SJCRH30 (cell line): ENCODE data around the gene RASL12. TPM values are rescaled to one million over a fixed set of nuclear protein-coding genes. Genes with fewer than 3 reads are reported as not detected.

Source experiments
- DNase-seq, 2 experiments: peaks; one replicate each; pipeline ENCODE4 v3.0.0-alpha.2; 2015 to 2020
- H3K27ac ChIP-seq: fragments of 250-450 bp; sonication (Bioruptor Pico); 2 replicates; pipeline ENCODE4 v1.5.1; 2020; ENCODE audit warnings: mild to moderate bottlenecking, moderate library complexity
- H3K27me3 ChIP-seq: fragments of 250-450 bp; sonication (Bioruptor Pico); 2 replicates; pipeline ENCODE4 v1.5.1; 2020; ENCODE audit warnings: mild to moderate bottlenecking, moderate library complexity
- H3K36me3 ChIP-seq: fragments of 250-450 bp; sonication (Bioruptor Pico); 2 replicates; pipeline ENCODE4 v1.5.1; 2020; ENCODE audit warnings: mild to moderate bottlenecking, moderate library complexity
- H3K4me1 ChIP-seq: fragments of 250-450 bp; sonication (Bioruptor Pico); 2 replicates; pipeline ENCODE4 v1.5.1; 2020; ENCODE audit warnings: mild to moderate bottlenecking, moderate library complexity
- H3K4me3 ChIP-seq: fragments of 250-450 bp; sonication (Bioruptor Pico); 2 replicates; pipeline ENCODE4 v1.5.1; 2020; ENCODE audit warnings: mild to moderate bottlenecking, moderate library complexity
- H3K9me3 ChIP-seq: fragments of 250-450 bp; sonication (Bioruptor Pico); replicated peaks from 2 replicates; pipeline ENCODE4 v1.5.1; 2020; ENCODE audit warnings: mild to moderate bottlenecking, moderate library complexity
- total RNA-seq: library from RNA; depleted of rRNA; stranded (reverse); fragments of >200 nt; shearing (Covaris generic); gene quantifications from 2 replicates; pipeline ENCODE4 v1.2.3, GENCODE V29; 2014

The RASL12 gene
- total RNA-seq, 1 experiment from 2014 or later, result not detected

- Histone ChIP-seq H3K4me1 (peaks cover 9% of the 10 kb centered on the region), H3K9me3 (no peaks in the 10 kb centered on the region), H3K27me3 (no peaks in the 10 kb centered on the region), H3K27ac (no peak overlapping the region), H3K4me3 (no peak overlapping the region), H3K36me3 (no peaks in the 10 kb centered on the region)
- DNase-seq, result no peak
Measured at GRCh38 chr15:65042776-65043327, 24.9 kb downstream of the RASL12 start.

GRCh38 chr15:65041787-65042186 lies 26.0 kb downstream of the RASL12 start:
- no peaks in the 10 kb centered on the region for H3K9me3 ChIP-seq
- H3K36me3 ChIP-seq, result no peaks in the 10 kb centered on the region
- no peak overlapping the region for H3K27ac ChIP-seq
- peaks cover 9% of the 10 kb centered on the region for H3K4me1 ChIP-seq
- H3K4me3 ChIP-seq, result no peak overlapping the region
- DNase-seq, result no peak
- H3K27me3 ChIP-seq, result no peaks in the 10 kb centered on the region

GRCh38 chr15:65040461-65040860 lies 27.3 kb downstream of the RASL12 start:
- no peak for DNase-seq
- H3K4me1 ChIP-seq, result peaks cover 6% of the 10 kb centered on the region
- no peaks in the 10 kb centered on the region for H3K27me3 ChIP-seq
- H3K36me3 ChIP-seq, result no peaks in the 10 kb centered on the region
- no peak overlapping the region for H3K27ac ChIP-seq
- H3K9me3 ChIP-seq, result no peaks in the 10 kb centered on the region
- no peak overlapping the region for H3K4me3 ChIP-seq

- Histone ChIP-seq H3K27ac (no peak overlapping the region), H3K27me3 (no peaks in the 10 kb centered on the region), H3K4me3 (no peak overlapping the region), H3K4me1 (0 out of 2 replicates have a peak, but pooled peaks cover 3% of the 10 kb centered on the region), H3K9me3 (no peaks in the 10 kb centered on the region), H3K36me3 (no peaks in the 10 kb centered on the region)
- no peak for DNase-seq
Measured at GRCh38 chr15:65038836-65039235, 29.0 kb downstream of the RASL12 start.

DNA sequence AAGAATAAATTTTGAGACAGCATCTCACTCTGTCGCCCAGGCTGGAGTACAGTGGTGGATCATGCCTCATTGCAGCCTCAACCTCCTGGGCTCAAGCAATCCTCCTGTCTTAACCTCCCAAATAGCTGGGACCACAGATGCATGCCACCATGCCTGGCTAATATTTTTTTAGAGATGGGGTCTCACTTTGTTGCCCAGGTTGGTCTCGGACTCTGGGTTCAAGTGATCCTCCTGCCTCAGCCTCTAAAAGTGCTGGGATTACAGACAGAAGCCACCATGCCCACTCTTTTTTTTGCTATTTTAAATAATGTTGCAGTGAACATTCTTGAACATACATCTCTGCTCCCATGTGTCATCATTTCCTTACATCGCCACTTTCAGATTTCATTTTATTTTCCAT lies 29.4 kb downstream of the RASL12 start:
- Histone ChIP-seq H3K27me3 (no peaks in the 10 kb centered on the region), H3K9me3 (no peaks in the 10 kb centered on the region), H3K4me1 (0 out of 2 replicates have a peak, but pooled peaks cover 3% of the 10 kb centered on the region), H3K4me3 (no peak overlapping the region), H3K36me3 (no peaks in the 10 kb centered on the region), H3K27ac (no peak overlapping the region)
- no peak for DNase-seq

GRCh38 chr15:65037309-65037708 lies 30.5 kb downstream of the RASL12 start:
- 0 out of 2 replicates have a peak, but pooled peaks cover 3% of the 10 kb centered on the region for H3K4me1 ChIP-seq
- no peaks in the 10 kb centered on the region for H3K9me3 ChIP-seq
- H3K4me3 ChIP-seq, result no peak overlapping the region
- H3K27ac ChIP-seq, result no peak overlapping the region
- DNase-seq, result no peak
- H3K36me3 ChIP-seq, result no peaks in the 10 kb centered on the region
- H3K27me3 ChIP-seq, result no peaks in the 10 kb centered on the region

DNA sequence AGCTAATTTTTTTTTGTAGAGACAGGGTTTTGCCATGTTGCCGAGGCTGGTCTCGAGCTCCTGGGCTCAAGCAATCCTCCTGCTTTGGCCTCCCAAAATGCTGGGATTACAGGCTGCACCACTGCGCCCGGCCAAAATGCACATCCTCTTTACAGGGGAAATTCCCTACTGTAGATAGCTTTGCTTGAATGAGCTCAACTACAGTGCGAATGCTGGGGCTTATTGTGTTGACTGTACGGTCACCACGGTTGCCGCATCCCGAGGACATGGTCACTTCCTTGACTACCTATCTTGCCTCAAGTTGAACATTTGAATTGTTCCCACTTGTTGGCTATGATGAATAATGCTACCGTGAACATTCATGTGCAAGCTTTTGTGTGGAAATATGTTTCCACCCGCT lies 33.1 kb downstream of the RASL12 start:
- Histone ChIP-seq H3K4me3 (no peak overlapping the region), H3K9me3 (no peaks in the 10 kb centered on the region), H3K4me1 (peaks cover 10% of the 10 kb centered on the region; the same call in 1 of the 2 replicates), H3K27ac (no peak overlapping the region), H3K36me3 (no peaks in the 10 kb centered on the region), H3K27me3 (no peaks in the 10 kb centered on the region)
- no peak for DNase-seq

- Histone ChIP-seq H3K4me3 (peak overlapping the region; percentile 13; the same call in 1 of the 2 replicates), H3K27ac (no peak overlapping the region; the same call in 1 of the 2 replicates), H3K27me3 (no peaks in the 10 kb centered on the region), H3K4me1 (peaks cover 11% of the 10 kb centered on the region; the same call in 1 of the 2 replicates), H3K9me3 (no peaks in the 10 kb centered on the region), H3K36me3 (no peaks in the 10 kb centered on the region)
- peak; percentile 48 to 69 for DNase-seq
Measured at GRCh38 chr15:65033659-65034269, 34.0 kb downstream of the RASL12 start.

- Histone ChIP-seq H3K27ac (no peak overlapping the region; the same call in 1 of the 2 replicates), H3K4me3 (peak overlapping the region; percentile 13), H3K36me3 (no peaks in the 10 kb centered on the region), H3K4me1 (peaks cover 11% of the 10 kb centered on the region; the same call in 1 of the 2 replicates), H3K9me3 (no peaks in the 10 kb centered on the region), H3K27me3 (no peaks in the 10 kb centered on the region)
- peak; percentile 85 to 94 for DNase-seq
Measured at GRCh38 chr15:65032801-65033537, 34.8 kb downstream of the RASL12 start.

- Histone ChIP-seq H3K9me3 (no peaks in the 10 kb centered on the region), H3K4me1 (peaks cover 11% of the 10 kb centered on the region; the same call in 1 of the 2 replicates), H3K27ac (no peak overlapping the region; the same call in 1 of the 2 replicates), H3K36me3 (peaks cover 7% of the 10 kb centered on the region), H3K27me3 (no peaks in the 10 kb centered on the region), H3K4me3 (peak overlapping the region; percentile 95)
- DNase-seq, result no peak
Measured at GRCh38 chr15:65029736-65030208, 38.0 kb downstream of the RASL12 start.

DNA sequence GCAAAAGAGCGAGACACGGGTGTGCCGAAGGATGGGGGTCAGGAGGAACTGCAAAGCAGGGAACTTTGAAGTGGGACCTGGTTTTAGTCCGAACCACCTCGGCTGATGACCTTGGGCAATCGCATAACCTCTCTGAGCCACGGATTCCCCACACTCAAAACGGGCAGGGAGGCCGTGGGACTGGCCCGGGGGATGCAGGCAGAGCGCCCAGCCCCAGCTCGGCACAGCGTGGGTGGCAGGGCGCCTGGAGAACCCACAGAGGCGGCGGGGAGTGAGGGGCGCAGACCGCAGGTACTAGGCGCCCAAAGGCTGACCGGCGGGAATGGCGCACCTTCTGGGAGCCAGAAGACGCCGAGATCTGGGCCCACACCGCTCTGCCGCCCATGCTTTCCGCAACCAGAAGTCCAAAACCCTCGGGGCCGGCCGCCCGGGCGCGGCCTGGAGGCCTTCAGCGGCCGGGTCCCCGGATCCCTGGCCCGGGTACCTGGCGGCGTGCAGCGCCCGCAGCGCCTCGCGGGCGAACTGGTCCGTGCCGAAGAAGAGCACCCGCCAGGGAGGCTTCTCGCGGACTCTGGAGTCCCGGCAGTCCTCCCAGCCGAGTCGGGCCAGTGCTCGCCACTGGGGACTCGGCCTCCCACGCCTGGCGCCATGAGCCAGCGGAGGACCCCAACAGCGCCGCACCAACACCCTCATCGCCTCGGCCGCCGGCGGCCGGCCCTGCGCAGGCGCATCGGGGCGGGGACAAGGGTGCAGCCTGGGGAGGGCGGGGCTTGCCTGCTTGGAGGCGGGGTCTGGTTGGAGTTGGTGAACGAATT lies 38.7 kb downstream of the RASL12 start, which contains the start of gene MTFMT:
MTFMT (minus strand) TSS at position 719 of the 815 bp plus-strand sequence; CDS start at position 693, 26 bp downstream.
- Histone ChIP-seq H3K4me3 (peak within 1 kb of the TSS; percentile 95), H3K4me1 (peaks cover 10% of the 10 kb centered on the region; the same call in 1 of the 2 replicates), H3K27ac (peak within 1 kb of the TSS; percentile 67), H3K27me3 (no peaks in the 10 kb centered on the region), H3K36me3 (peaks cover 7% of the 10 kb centered on the region), H3K9me3 (no peaks in the 10 kb centered on the region)
- peak; percentile 91 for DNase-seq

- H3K9me3 ChIP-seq, result no peaks in the 10 kb centered on the region
- peak overlapping the region; percentile 95 for H3K4me3 ChIP-seq
- H3K27ac ChIP-seq, result no peak overlapping the region
- peaks cover 7% of the 10 kb centered on the region; the same call in 1 of the 2 replicates for H3K4me1 ChIP-seq
- H3K27me3 ChIP-seq, result no peaks in the 10 kb centered on the region
- no peak for DNase-seq
- H3K36me3 ChIP-seq, result peaks cover 7% of the 10 kb centered on the region
Measured at GRCh38 chr15:65028338-65028737, 39.5 kb downstream of the RASL12 start.

DNA sequence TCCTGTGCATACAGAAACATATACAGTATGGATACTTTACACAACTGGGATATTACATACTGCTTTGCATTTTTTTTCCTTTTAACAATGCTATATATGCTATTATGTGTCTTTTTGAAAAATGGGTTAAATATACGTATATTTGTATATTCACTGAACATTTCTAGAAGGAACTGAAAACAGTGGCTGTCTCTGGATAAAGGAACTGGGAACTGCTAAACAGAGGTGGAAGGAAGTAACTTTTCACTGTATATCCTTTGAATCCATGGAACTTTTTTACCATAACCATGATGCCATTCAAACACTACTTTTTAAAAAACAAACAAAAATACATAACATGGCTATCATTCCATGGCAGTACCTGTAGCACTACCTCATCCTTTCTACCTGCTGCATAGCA lies 40.2 kb downstream of the RASL12 start:
- Histone ChIP-seq H3K4me3 (no peak overlapping the region), H3K27me3 (no peaks in the 10 kb centered on the region), H3K9me3 (no peaks in the 10 kb centered on the region), H3K36me3 (peaks cover 7% of the 10 kb centered on the region), H3K27ac (no peak overlapping the region), H3K4me1 (peaks cover 7% of the 10 kb centered on the region; the same call in 1 of the 2 replicates)
- no peak for DNase-seq

- Histone ChIP-seq H3K9me3 (no peaks in the 10 kb centered on the region), H3K4me3 (no peak overlapping the region), H3K27ac (no peak overlapping the region), H3K36me3 (peaks cover 7% of the 10 kb centered on the region), H3K4me1 (peaks cover 7% of the 10 kb centered on the region; the same call in 1 of the 2 replicates), H3K27me3 (no peaks in the 10 kb centered on the region)
- DNase-seq, result no peak
Measured at GRCh38 chr15:65026756-65027155, 41.0 kb downstream of the RASL12 start.
